NCI-H2107 (cell line): ENCODE results near the gene GYG1.

ENCODE experiments used
- DNase-seq: peaks from one replicate; lab custom pipeline; 2025; lab: John Stamatoyannopoulos, UW

GYG1 gene

GRCh38 chr3:149016669-149017541 lies 25.6 kb downstream of the GYG1 start:
- DNase-seq = no peak

GRCh38 chr3:149018247-149018646 lies 26.9 kb downstream of the GYG1 start:
- no peak for DNase-seq

GRCh38 chr3:149019580-149019979 lies 28.2 kb downstream of the GYG1 start:
- no peak for DNase-seq

- DNase-seq = no peak
Measured at GRCh38 chr3:149020196-149020838, 29.0 kb downstream of the GYG1 start.

GRCh38 chr3:149020839-149021252 lies 29.5 kb downstream of the GYG1 start:
- no peak for DNase-seq

- DNase-seq = no peak
Measured at GRCh38 chr3:149021830-149022229, 30.5 kb downstream of the GYG1 start.

- no peak for DNase-seq
Measured at GRCh38 chr3:149023951-149024350, 32.6 kb downstream of the GYG1 start.

GRCh38 chr3:149026718-149027117 lies 35.4 kb downstream of the GYG1 start:
- DNase-seq = no peak

- no peak for DNase-seq
Measured at GRCh38 chr3:149031096-149031495, 39.8 kb downstream of the GYG1 start.

GRCh38 chr3:149037684-149038083 lies 46.3 kb downstream of the GYG1 start:
- no peak for DNase-seq

GRCh38 chr3:149038322-149038721 lies 47.0 kb downstream of the GYG1 start:
- no peak for DNase-seq

GRCh38 chr3:149042789-149043386 lies 51.5 kb downstream of the GYG1 start:
- DNase-seq = no peak

GRCh38 chr3:149044339-149045083 lies 53.2 kb downstream of the GYG1 start:
- DNase-seq = no peak

GRCh38 chr3:149055575-149055974 lies 64.2 kb downstream of the GYG1 start:
- no peak for DNase-seq

- DNase-seq = no peak
Measured at GRCh38 chr3:149058198-149058597, 66.9 kb downstream of the GYG1 start.

- DNase-seq = no peak
Measured at GRCh38 chr3:149058602-149059001, 67.3 kb downstream of the GYG1 start.

GRCh38 chr3:149061776-149062175 lies 70.4 kb downstream of the GYG1 start:
- DNase-seq = no peak

- DNase-seq = no peak
Measured at GRCh38 chr3:149067883-149068282, 76.5 kb downstream of the GYG1 start.
